Uterus (tissue), 4 donors: ENCODE data around the gene KIAA1755. TPM values are rescaled to one million over a fixed set of nuclear protein-coding genes. Genes with fewer than 3 reads are reported as not detected.
A peak's percentile ranks its signal among the peaks of the same experiment; 100 is the strongest.

Experiments used
- DNase-seq, 2 donors: peaks; one replicate each; pipeline ENCODE4 v3.0.0-alpha.2; 2019 to 2020
- H3K27ac ChIP-seq, 2 donors: fragments of 200-600 bp; sonication (generic); 1 replicate in 1 of 2; 2 replicates in 1 of 2; pipeline ENCODE4 v1.5.1; 2016 to 2018
- H3K27me3 ChIP-seq, 2 donors: fragments of 200-600 bp; sonication (generic); one replicate each; pipeline ENCODE4 v1.5.1; 2018 to 2019; ENCODE audit warnings: control low read depth in 1 of 2
- H3K36me3 ChIP-seq, 2 donors: fragments of 200-600 bp; sonication (generic); one replicate each; pipeline ENCODE4 v1.5.1; 2019; ENCODE audit warnings: control low read depth in 1 of 2
- H3K4me1 ChIP-seq, 2 donors: fragments of 200-600 bp; sonication (generic); one replicate each; pipeline ENCODE4 v1.5.1; 2018 to 2019; ENCODE audit warnings: control low read depth in 1 of 2
- H3K4me3 ChIP-seq, 2 donors: fragments of 200-600 bp; sonication (generic); 1 replicate in 1 of 2; 2 replicates in 1 of 2; pipeline ENCODE4 v1.5.1; 2018 to 2019; ENCODE audit warnings: mild to moderate bottlenecking in 1 of 2
- H3K9me3 ChIP-seq, 2 donors: fragments of 200-600 bp; sonication (generic); one replicate each; pipeline ENCODE4 v1.5.1; 2019; ENCODE audit warnings: control low read depth in 1 of 2
- CTCF ChIP-seq, 4 experiments: fragments of 200-600 bp in 2 of 4; fragments of 450-650 bp in 2 of 4; sonication (generic) in 2 of 4; IDR thresholded peaks; one replicate each; pipeline ENCODE4 v1.5.1; 2016 to 2019; ENCODE audit warnings: antibody characterized with exemption in 4 of 4, mild to moderate bottlenecking in 2 of 4, moderate library complexity in 1 of 4
- POLR2A ChIP-seq, 2 donors: fragments of 450-650 bp; IDR thresholded peaks; one replicate each; pipeline ENCODE4 v1.6.1; 2016; ENCODE audit warnings: antibody characterized with exemption in 2 of 2, mild to moderate bottlenecking in 1 of 2, moderate library complexity in 1 of 2
- intact Hi-C: fragments of 100-400 bp; cut with DNase I; formaldehyde crosslinking; loops from one replicate; pipeline ENCODE4 v1.15.1; 2023; ENCODE audit warnings: low total_unique reads
- total RNA-seq, 4 donors: library from RNA; depleted of rRNA in 3 of 4; stranded (reverse); fragments of >200 nt in 3 of 4; gene quantifications; one replicate each; pipeline versions ENCODE4 v1.1.0 to v1.2.4, GENCODE V29; 2014 to 2023
- donor health status: DM: yes; HTN: yes; CAD: no.

KIAA1755 gene
- total RNA-seq, 4 donors from 2014 or later, result 5.3 to 47.6 (median 15.7) TPM

GRCh38 chr20:38172408-38172807 is 88.1 kb downstream of the KIAA1755 start:
- no peaks in the 10 kb centered on the region for H3K36me3 ChIP-seq
- H3K27ac ChIP-seq, result no peak overlapping the region
- H3K9me3 ChIP-seq, result no peaks in the 10 kb centered on the region
- H3K27me3 ChIP-seq, result no peaks in the 10 kb centered on the region
- H3K4me3 ChIP-seq, result no peak overlapping the region
- intact Hi-C loops, result no loop called here
- DNase-seq, result no peak
- H3K4me1 ChIP-seq, result no peaks in the 10 kb centered on the region
- TF ChIP-seq POLR2A (IDR thresholded peaks at IDR 0.05), result no peak
- TF ChIP-seq CTCF (IDR thresholded peaks at IDR 0.05), result no peak

- Histone ChIP-seq H3K27ac (peak overlapping the region in 1 of 2 donors; percentile 46), H3K9me3 (no peaks in the 10 kb centered on the region), H3K4me1 (no peaks in the 10 kb centered on the region), H3K27me3 (no peaks in the 10 kb centered on the region), H3K4me3 (no peak overlapping the region), H3K36me3 (no peaks in the 10 kb centered on the region)
- intact Hi-C loops, result no loop called here
- DNase-seq, result no peak
- TF ChIP-seq CTCF (IDR thresholded peaks at IDR 0.05) (no peak), POLR2A (IDR thresholded peaks at IDR 0.05) (no peak)
These were observed 88.9 kb downstream of the KIAA1755 start for GRCh38 chr20:38171675-38172043.

GRCh38 chr20:38170826-38171674 is 89.5 kb downstream of the KIAA1755 start:
- TF ChIP-seq POLR2A (IDR thresholded peaks at IDR 0.05) (no peak), CTCF (IDR thresholded peaks at IDR 0.05) (no peak)
- no peak for DNase-seq
- Histone ChIP-seq H3K4me1 (no peaks in the 10 kb centered on the region), H3K27me3 (no peaks in the 10 kb centered on the region), H3K9me3 (no peaks in the 10 kb centered on the region), H3K36me3 (no peaks in the 10 kb centered on the region), H3K27ac (peak overlapping the region; percentile 38 to 46), H3K4me3 (no peak overlapping the region)
- intact Hi-C loops, result no loop called here

GRCh38 chr20:38170219-38170825 is 90.2 kb downstream of the KIAA1755 start:
- Histone ChIP-seq H3K4me3 (no peak overlapping the region), H3K36me3 (no peaks in the 10 kb centered on the region), H3K9me3 (no peaks in the 10 kb centered on the region), H3K27me3 (no peaks in the 10 kb centered on the region), H3K27ac (peak overlapping the region; percentile 38 to 46), H3K4me1 (no peaks in the 10 kb centered on the region)
- intact Hi-C loops, result no loop called here
- no peak for DNase-seq
- TF ChIP-seq POLR2A (IDR thresholded peaks at IDR 0.05) (no peak), CTCF (IDR thresholded peaks at IDR 0.05) (no peak)

GRCh38 chr20:38169636-38170193 is 90.8 kb downstream of the KIAA1755 start:
- H3K4me1 ChIP-seq, result no peaks in the 10 kb centered on the region
- peak overlapping the region; percentile 31 to 54 for H3K27ac ChIP-seq
- TF ChIP-seq POLR2A (IDR thresholded peaks at IDR 0.05) (no peak), CTCF (IDR thresholded peaks at IDR 0.05) (no peak)
- H3K36me3 ChIP-seq, result no peaks in the 10 kb centered on the region
- no peaks in the 10 kb centered on the region for H3K9me3 ChIP-seq
- H3K4me3 ChIP-seq, result no peak overlapping the region
- intact Hi-C loops, result loop anchor here (5.0 kb wide), 1 partner anchor 97 kb away; no protein-coding TSS in a partner anchor
- H3K27me3 ChIP-seq, result no peaks in the 10 kb centered on the region
- DNase-seq, result no peak
